AG10803 (cell line): ENCODE results near the gene DNHD1.

Experiments used
- DNase-seq: peaks from one replicate; pipeline ENCODE4 v3.0.0; 2010; ENCODE audit warnings: low read depth
- H3K4me3 ChIP-seq: 2 replicates; pipeline ENCODE4 v1.5.1; 2011; ENCODE audit warnings: mild to moderate bottlenecking, low read length, control low read depth
- TF ChIP-seq, protein P1 (sequence below): conservative IDR thresholded peaks from 2 replicates; pipeline ENCODE4 v1.5.1; 2011; ENCODE audit warnings: mild to moderate bottlenecking, low read length, control low read depth, inconsistent platforms

The DNHD1 gene

DNA sequence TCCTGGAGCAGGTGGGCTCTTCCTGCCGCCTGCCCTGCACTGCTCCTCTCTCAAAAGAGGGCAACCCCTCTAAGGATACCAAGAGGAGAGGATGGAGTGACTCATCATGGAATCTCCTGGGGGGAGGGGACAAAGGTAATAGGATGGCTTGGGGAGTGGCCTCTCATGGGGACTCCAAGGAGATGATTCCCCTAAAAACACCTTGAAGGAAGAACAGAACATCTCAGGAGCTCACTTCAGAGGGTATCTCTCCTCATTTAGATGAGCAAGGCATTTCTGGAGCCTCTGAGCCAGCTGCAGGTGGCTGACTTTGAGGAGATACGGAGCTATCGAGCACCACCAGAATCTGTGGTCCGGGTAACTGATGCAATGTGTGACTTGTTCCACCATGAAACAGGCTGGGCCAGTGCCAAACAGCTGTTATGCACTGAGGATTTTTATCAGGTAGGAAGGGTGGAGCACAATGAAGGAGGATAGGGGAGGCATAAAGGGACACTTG is 66.1 kb downstream of the DNHD1 start:
- H3K4me3 ChIP-seq = no peak overlapping the region
- DNase-seq = no peak
- TF ChIP-seq, protein P1, sequence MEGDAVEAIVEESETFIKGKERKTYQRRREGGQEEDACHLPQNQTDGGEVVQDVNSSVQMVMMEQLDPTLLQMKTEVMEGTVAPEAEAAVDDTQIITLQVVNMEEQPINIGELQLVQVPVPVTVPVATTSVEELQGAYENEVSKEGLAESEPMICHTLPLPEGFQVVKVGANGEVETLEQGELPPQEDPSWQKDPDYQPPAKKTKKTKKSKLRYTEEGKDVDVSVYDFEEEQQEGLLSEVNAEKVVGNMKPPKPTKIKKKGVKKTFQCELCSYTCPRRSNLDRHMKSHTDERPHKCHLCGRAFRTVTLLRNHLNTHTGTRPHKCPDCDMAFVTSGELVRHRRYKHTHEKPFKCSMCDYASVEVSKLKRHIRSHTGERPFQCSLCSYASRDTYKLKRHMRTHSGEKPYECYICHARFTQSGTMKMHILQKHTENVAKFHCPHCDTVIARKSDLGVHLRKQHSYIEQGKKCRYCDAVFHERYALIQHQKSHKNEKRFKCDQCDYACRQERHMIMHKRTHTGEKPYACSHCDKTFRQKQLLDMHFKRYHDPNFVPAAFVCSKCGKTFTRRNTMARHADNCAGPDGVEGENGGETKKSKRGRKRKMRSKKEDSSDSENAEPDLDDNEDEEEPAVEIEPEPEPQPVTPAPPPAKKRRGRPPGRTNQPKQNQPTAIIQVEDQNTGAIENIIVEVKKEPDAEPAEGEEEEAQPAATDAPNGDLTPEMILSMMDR = no peak

DNA sequence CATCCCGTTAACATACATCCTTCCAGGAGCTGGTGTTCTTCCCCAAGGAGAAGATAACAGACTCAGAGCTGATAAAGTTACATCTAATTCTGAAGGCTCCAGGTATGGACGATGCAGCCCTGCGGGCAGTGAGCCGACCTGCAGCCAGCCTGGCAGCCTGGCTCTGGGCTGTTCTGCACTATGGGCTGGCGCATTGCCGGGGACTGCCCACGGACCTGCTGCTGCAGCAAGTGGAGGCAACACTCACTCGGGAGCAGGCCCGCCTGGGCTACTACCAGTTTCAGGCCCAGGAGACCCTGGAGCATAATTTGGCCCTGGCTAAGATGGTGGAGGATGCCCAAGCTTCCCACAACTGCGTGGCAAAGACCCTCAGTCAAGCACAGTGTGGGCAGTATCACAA is 66.6 kb downstream of the DNHD1 start:
- no peak for DNase-seq
- TF ChIP-seq, protein P1 = no peak
- H3K4me3 ChIP-seq = no peak overlapping the region

DNA sequence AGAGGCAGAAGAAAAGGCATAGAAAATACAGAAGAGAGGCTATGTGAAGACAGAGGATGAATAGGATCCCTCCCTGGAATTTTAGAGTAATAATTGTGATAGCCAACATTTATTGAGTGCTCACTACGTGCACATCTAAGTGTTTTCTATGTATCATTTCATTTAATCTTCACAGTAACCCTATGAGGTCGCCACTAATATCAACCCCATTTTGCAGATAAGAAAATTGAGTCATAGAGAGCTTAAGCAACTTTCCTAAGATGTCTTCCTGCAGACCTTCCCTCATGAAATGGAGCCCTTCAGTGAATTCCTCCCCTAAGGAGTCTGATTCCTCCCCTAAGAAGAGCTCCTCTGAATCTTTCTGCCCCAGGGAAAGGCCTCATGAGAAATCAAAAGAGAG is 68.2 kb downstream of the DNHD1 start:
- no peak for DNase-seq
- TF ChIP-seq, protein P1 = no peak

DNA sequence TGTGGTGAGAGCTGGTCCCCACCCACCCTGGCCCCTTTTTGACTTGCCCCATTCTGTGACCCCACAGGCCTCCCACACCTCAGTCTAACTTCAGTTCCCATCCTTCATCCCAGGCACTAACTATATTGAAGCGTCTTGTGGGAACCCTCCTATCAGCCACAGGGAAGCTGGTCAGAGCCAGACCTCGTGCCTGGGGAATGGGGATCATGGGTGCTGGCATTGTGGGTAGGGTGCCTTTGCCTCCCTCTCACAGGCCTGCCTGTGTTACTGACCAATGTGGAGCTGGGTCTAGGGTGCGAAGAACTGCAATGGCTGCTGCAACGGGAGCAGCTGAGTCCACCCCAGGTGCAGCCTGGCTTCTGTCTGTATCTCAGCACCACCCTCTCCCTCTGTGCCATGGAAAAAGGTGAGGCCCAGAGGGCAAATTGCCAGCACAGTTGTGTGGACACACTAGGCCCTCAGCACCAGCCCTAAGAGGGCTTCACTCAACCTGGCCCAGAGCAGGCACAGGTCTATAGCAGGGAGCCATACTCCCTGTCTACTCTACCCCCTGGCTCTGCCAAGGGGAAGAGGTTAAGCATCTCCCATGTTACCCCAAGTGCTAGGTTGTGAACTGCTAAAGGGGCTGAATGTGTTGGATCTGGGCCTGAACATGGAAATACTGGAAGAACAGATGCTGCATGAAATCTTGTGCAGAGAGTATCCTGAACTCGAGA is 69.1 kb downstream of the DNHD1 start:
- no peak overlapping the region for H3K4me3 ChIP-seq
- TF ChIP-seq, protein P1 = no peak
- DNase-seq = no peak

More for the DNA sequence above, 68.2 kb downstream of the DNHD1 start:
- H3K4me3 ChIP-seq = no peak overlapping the region

DNA sequence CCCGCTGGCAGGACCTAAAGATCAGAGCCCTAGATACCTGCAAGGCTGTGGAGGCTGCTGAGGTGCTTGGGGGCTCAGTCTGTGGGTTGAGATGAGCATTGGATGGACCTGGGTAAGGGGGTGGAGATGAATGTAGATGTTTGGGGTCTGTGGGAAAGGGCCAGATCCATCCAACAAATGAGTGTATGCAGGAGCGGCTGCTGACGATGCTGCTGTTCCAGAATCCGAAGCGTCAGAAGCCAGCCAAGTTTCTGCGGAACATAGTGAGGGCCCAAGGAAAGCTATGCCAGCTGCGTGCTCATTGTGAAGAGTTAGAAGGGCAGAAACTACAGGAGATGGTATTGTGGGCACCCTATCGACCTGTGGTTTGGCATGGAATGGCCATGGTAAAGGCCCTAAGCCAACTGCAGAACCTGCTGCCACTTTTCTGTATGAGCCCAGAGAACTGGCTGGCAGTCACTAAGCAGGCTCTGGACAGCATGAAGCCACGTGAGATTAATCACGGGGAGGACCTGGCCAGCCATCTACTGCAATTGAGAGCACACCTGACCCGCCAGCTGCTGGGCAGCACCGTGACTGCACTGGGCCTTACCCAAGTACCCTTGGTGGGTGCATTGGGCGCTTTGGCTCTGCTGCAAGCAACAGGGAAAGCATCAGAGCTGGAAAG is 69.8 kb downstream of the DNHD1 start:
- DNase-seq = no peak
- TF ChIP-seq, protein P1 = no peak

DNA sequence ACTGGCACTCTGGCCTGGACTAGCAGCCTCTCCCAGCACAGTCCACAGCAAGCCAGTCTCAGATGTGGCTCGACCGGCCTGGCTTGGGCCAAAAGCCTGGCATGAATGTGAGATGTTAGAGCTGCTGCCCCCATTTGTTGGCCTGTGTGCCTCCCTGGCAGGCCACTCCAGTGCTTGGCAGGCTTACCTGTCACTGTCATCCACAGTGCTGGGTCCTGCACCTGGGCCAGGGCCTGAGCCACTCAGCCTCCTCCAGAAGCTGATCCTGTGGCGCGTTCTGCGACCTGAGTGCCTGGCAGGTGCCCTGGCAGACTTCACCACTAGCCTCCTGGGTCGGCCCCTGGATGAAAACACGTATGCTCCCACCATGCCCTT is 70.3 kb downstream of the DNHD1 start:
- DNase-seq = no peak
- TF ChIP-seq, protein P1 = no peak
- no peak overlapping the region for H3K4me3 ChIP-seq

More for the DNA sequence above, 69.8 kb downstream of the DNHD1 start:
- H3K4me3 ChIP-seq = no peak overlapping the region
